Progenitor cell of endocrine pancreas (in vitro differentiated cells): ENCODE results near the gene MSRB2. TPM values are rescaled to one million over a fixed set of nuclear protein-coding genes. Genes with fewer than 3 reads are reported as not detected.
"Not testable (repeated sequence)": the region's sequence is repeated elsewhere in the genome, so short reads cannot be mapped to it uniquely, and the experiment has no call there.

Experiments used
- DNase-seq: peaks from one replicate; pipeline ENCODE4 v3.0.0; 2021; ENCODE audit warnings: low spot score; ENCODE audit not compliant: unreplicated experiment
- H3K27ac Mint-ChIP-seq: 2 replicates; pipeline ENCODE4 v1.8.0; 2021; ENCODE audit warnings: mild to moderate bottlenecking, moderate library complexity, mixed read lengths
- H3K27me3 Mint-ChIP-seq: 2 replicates; pipeline ENCODE4 v1.8.0; 2021; ENCODE audit warnings: mixed read lengths
- H3K36me3 Mint-ChIP-seq: 2 replicates; pipeline ENCODE4 v1.8.0; 2022; ENCODE audit warnings: mixed read lengths; ENCODE audit not compliant: insufficient read depth
- H3K4me1 Mint-ChIP-seq: 2 replicates; pipeline ENCODE4 v1.8.0; 2021; ENCODE audit warnings: low read depth, mixed read lengths
- H3K4me3 Mint-ChIP-seq: 2 replicates; pipeline ENCODE4 v1.8.0; 2021; ENCODE audit warnings: low read depth, mild to moderate bottlenecking, moderate library complexity, mixed read lengths
- H3K9me3 Mint-ChIP-seq: 2 replicates; pipeline ENCODE4 v1.8.0; 2021; ENCODE audit warnings: low read depth, mixed read lengths
- CTCF ChIP-seq: fragments of 200-600 bp; sonication (generic); IDR thresholded peaks from one replicate; pipeline ENCODE4 v1.5.0; 2021; ENCODE audit warnings: antibody characterized with exemption, mild to moderate bottlenecking; ENCODE audit not compliant: unreplicated experiment
- total RNA-seq: library from RNA; stranded (reverse); gene quantifications from 2 replicates; pipeline ENCODE4 v1.2.1, GENCODE V29; 2021

Gene MSRB2
- total RNA-seq, 1 donor from 2014 or later = 29.1 TPM

- Mint-ChIP-seq H3K4me1 (peaks cover 26% of the 10 kb centered on the region), H3K9me3 (peaks cover 15% of the 10 kb centered on the region), H3K27me3 (peaks cover 4% of the 10 kb centered on the region), H3K36me3 (peaks cover 16% of the 10 kb centered on the region), H3K4me3 (no peak overlapping the region), H3K27ac (no peak overlapping the region)
- TF ChIP-seq CTCF = no peak
- DNase-seq = no peak
Observed at GRCh38 chr10:23060918-23061317, 34.5 kb upstream of the MSRB2 start.

DNA sequence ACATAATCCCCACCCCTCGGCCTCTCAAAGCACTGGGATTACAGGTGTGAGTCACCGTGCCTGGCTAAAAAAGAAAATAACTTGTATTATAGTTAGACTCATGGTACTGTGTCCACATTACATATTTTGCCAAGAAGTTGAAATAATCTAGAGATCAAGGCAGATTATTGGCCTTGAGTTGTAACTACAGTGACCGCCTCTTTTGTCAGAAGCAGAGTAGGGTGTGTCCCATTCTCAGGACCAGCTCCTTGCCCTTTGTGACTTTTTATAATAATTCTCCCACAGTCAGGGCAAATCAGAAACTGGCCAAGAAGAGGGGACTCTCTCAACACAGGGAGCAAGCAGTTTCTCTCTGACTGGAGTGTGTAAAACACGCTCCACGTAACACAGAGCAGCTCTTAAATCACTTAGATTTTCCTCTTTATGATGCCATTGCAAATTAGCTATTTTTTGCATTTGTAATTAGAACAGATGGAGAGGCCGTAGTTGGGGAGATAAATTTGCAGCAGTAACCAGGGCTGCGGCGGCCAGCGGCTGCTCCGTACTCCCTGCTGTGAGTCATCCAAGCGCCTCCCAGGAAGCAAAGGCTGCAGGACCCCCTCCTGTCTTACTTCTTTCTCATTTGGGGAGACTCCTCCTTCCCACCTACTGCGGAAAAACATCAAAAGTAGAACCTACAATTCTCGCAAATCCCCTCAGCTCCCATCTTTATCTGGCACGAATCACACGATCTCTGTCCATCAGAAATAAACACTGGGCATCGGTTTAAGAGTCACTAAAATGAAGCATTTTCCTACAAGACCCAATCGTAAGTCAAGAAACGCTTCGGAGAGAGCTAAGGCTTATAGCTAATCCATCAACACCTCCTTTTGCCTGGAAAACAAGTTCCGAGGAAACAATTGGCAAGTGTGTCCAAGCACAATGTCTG is 32.1 kb upstream of the MSRB2 start:
- H3K36me3 Mint-ChIP-seq = peaks cover 16% of the 10 kb centered on the region
- DNase-seq = no peak
- H3K27ac Mint-ChIP-seq = no peak overlapping the region

GRCh38 chr10:23063973-23064812 is 31.2 kb upstream of the MSRB2 start:
- H3K4me1 Mint-ChIP-seq = peaks cover 11% of the 10 kb centered on the region
- peaks cover 4% of the 10 kb centered on the region for H3K27me3 Mint-ChIP-seq
- peaks cover 9% of the 10 kb centered on the region for H3K9me3 Mint-ChIP-seq
- no peak overlapping the region for H3K4me3 Mint-ChIP-seq
- H3K36me3 Mint-ChIP-seq = peaks cover 12% of the 10 kb centered on the region
- no peak for TF ChIP-seq CTCF
- DNase-seq = no peak
- no peak overlapping the region for H3K27ac Mint-ChIP-seq

More for the DNA sequence above, 32.1 kb upstream of the MSRB2 start:
- peak overlapping the region; percentile 1 for H3K4me3 Mint-ChIP-seq
- no peak for TF ChIP-seq CTCF
- H3K4me1 Mint-ChIP-seq = peaks cover 14% of the 10 kb centered on the region
- H3K27me3 Mint-ChIP-seq = peaks cover 4% of the 10 kb centered on the region
- H3K9me3 Mint-ChIP-seq = peaks cover 15% of the 10 kb centered on the region

DNA sequence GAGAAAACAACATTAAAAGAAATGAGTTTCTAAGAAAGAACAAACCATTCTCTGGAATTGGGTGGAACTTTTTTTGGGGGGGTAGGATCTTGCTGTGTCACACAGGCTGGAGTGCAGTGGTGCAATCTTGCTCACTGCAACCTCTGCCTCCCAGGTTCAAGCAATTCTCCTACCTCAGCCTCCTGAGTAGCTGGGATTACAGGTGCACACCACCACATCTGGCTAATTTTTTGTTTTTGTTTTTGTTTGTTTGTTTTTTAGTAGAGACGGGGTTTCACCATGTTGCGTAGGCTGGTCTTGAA is 30.6 kb upstream of the MSRB2 start:
- H3K36me3 Mint-ChIP-seq, H3K9me3 Mint-ChIP-seq, H3K27me3 Mint-ChIP-seq, H3K4me3 Mint-ChIP-seq, DNase-seq, H3K27ac Mint-ChIP-seq: not testable (repeated sequence)
- peaks cover 11% of the 10 kb centered on the region for H3K4me1 Mint-ChIP-seq

DNA sequence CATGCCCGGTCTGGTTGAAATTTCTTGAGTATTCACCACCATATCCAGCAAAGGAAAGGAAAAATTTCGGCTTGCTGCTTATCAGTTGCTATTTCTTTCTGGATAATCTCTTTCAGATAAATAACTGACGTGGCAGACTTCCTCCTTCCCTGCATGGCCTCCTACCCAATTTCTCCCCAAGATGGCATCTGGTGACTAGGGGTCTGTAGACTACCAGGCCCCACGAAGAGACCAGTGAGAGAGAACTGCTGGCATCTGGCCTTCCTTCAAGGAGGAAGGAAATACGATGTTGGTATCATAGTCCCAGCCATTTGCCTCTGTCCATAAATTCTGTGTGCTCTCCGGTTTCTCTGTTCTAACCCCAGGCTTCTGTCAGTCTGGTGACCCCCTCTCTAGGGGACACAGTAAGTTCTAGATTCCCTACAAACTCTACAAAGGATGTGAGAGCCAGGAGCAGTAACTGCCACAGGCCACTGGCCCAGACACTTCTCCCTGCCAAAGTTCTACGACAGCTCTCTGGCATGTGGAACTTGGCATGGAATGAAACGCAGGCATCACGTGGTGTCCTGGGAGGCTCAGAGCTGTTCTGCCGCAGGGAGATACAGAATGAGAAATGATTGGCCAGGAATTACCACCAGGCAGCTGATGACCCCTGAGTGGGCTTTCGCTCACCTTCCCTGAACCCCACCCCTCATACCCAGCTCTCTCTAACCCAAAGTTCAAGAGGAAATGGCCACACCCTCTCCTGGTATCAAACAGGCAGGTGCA is 30.0 kb upstream of the MSRB2 start:
- Mint-ChIP-seq H3K36me3 (peaks cover 4% of the 10 kb centered on the region), H3K27me3 (peaks cover 4% of the 10 kb centered on the region), H3K4me1 (peaks cover 11% of the 10 kb centered on the region), H3K4me3 (no peak overlapping the region), H3K9me3 (peaks cover 1% of the 10 kb centered on the region), H3K27ac (no peak overlapping the region)
- no peak for TF ChIP-seq CTCF
- DNase-seq = no peak
